HUDEP-2 (cell line): ENCODE measurements around the gene RIOX2.
"Not testable (repeated sequence)": the region's sequence is repeated elsewhere in the genome, so short reads cannot be mapped to it uniquely, and the experiment has no call there.

Experiments
- DNase-seq, 76 experiments: peaks; one replicate each; lab custom pipeline; 2025; ENCODE audit not compliant: unreplicated experiment in 76 of 76; lab: John Stamatoyannopoulos, UW

The RIOX2 gene

GRCh38 chr3:97916576-97916975, 55.7 kb downstream of the RIOX2 start:
- no peak for DNase-seq

- DNase-seq: no peak
These were observed 57.8 kb downstream of the RIOX2 start for GRCh38 chr3:97914388-97914787.

DNA sequence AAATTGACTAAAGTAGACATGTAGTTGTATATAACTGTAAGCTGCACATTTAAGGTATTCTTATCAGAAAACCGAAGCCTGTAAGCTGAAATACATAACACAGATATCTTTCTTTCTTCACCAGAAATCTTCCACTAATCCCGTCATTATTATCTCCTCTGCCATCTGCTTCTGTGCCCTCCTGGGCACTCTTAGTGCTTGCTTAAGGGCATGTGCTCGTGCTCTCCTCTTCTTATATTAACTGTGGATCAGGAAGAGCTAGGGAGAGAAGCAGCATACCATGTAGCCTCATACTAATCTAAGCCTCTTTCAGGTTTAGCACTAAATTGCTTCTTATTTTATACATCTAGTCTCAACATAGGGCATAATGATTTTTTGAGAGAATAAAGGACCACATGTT, 60.8 kb downstream of the RIOX2 start:
- DNase-seq: no peak

DNA sequence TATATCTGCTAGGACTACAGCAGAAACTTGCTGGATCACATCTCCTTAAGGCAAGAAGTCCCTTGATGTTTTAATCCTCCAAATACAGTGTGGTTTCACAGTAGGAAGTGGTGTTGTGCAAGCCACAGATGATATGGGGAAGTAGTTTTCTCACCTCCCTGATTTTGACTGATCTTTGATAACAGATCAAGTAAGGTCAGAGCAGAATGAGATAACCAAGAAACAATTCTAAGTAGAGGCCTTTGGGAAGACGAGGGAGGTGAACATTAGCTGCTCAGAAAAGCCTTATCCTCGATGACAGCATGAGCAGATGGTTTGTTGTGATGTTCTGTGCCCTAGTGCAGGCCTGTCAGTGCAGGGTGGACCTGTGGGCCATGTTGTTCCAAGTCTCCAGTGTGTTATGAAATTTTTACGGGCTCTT, 61.3 kb downstream of the RIOX2 start:
- DNase-seq: no peak

DNA sequence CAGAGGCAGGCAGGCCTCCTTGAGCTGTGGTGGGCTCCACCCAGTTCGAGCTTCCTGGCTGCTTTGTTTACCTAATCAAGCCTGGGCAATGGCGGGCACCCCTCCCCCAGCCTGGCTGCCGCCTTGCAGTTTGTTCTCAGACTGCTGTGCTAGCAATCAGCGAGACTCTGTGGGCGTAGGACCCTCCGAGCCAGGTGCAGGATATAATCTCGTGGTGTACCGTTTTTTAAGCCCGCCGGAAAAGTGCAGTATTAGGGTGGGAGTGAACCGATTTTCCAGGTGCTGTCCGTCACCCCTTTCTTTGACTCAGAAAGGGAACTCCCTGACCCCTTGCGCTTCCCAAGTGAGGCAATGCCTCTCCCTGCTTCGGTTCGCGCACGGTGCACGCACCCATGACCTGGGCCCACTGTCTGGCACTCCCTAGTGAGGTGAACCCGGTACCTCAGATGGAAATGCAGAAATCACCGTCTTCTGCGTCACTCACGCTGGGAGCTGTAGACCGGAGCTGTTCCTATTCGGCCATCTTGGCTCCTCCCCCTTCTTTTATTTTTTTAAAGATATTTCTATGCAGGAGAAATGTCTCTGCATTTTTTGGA, 61.9 kb downstream of the RIOX2 start:
- DNase-seq: not testable (repeated sequence)

- DNase-seq: not testable (repeated sequence)
These were observed 62.4 kb downstream of the RIOX2 start for GRCh38 chr3:97909830-97910229.

DNA sequence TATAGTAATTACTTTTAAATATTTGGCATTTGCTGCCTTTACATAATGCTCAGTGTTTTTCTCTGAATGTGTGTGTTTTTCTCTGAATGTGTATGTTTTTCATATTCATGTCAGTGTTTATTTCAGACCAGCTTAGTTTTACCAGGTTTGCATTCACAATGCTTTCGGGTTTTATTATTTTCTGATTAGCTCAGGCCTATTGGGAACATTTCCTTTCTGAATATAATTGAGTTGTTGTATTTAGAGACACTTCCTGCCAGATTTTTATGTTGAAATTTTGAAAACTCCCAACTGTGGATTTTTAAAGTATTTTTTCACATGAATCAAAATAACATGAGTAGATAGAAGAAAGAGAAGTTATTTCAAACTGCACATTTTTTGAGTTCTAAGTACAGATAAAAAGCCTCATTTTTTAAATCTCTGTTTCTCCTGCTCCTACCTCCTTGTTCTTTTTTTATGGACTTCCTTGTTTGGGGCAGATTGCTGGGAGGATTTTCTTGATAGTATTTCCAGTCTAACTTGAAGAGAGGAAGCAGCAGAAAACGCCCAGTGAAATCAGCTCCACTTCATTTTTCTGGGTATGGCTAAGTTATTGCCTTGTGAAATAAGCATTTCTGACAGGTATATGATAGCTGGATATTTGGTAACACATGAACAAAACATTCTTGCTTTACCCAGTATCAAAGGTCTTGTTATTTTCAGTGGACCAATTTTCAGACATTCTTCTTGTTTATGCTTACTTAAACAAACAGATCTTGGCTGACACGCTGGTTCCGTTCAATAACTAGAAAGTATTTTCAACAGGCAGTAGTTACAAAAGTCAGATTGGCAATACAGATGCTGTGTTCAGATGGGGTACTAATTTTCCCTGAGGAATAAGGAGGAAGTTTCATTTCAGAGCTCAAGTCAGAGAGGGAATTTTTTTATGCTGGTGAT, 70.7 kb downstream of the RIOX2 start:
- DNase-seq: no peak

DNA sequence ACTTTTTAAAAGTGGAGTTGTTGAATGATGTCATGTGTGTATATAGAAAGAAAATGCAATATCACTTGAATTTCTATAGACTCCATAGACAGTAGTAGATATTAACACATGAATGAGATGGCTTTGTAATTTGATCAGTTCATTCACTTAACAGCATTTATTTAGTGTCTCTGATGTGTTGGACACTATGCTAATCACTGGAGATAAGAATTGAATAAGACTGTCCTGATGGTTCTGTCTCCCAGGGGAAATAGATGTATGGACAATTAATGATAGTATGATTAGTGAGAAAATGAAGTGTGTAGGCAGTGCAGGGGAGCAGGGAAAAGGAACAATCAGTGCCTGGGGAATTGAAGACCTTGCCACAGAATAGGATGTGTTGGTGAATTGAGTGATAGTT, 72.9 kb downstream of the RIOX2 start:
- DNase-seq: no peak

GRCh38 chr3:97896547-97896946, 75.7 kb downstream of the RIOX2 start:
- no peak for DNase-seq

DNA sequence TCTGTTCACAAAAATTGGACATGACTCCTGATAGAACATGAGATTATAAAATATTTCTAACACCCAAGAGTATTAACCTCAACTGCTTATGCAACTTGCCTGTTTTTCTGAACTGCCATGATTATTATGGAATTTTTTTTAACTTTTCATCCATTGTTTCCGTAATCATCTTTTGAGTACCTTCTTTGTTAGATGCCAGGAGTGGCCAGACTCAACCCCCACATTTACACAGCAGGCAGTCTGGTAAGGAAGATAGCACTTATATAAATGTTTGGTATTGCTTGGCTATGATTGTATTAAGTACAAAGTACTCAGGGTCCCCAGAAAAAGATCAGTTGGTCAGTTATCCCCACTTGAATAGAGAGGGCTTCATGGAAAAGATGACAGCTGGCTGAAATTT, 76.1 kb downstream of the RIOX2 start:
- DNase-seq: no peak

GRCh38 chr3:97895216-97895615, 77.0 kb downstream of the RIOX2 start:
- no peak for DNase-seq

DNA sequence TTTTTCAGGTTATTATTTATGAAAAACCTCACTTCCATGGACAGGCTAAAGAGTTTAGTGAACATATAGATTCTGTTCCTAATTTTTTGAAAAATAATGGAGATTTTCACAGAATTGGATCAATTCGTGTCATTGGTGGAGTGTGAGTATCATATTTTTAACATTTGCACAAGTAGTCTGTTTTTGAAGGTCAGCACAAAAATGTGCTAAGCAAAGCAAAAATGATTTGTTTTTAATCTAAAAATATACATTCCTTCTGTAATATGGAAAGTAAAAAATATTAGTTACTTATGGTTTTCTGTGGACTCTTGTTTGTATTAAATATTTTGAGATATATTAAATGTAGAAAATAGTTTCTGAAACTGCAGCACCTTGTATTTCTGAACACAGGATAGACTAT, 79.4 kb downstream of the RIOX2 start:
- DNase-seq: no peak
